ENCODE measurements around the gene NDST1.

GRCh38 chr5:150574818-150575547, 67.1 kb downstream of the NDST1 start:
- TF ChIP-seq SUZ12 (IDR thresholded peaks at IDR 0.05; ENCODE audit: unreplicated experiment) (no peak), RFX5 (IDR thresholded peaks at IDR 0.05; ENCODE audit: low read depth, low read length) (no peak), STAT3 (IDR thresholded peaks at IDR 0.05; ENCODE audit: low read depth, low read length) (no peak), CTCF (IDR thresholded peaks at IDR 0.05 in 2 of 3, conservative IDR thresholded peaks at IDR 0.05 in 1 of 3; ENCODE audit: control insufficient read depth in 2 of 3, extremely low read depth in 1 of 3, insufficient read depth in 1 of 3, low read depth in 3 of 3, low read length in 3 of 3) (no peak), FOS (IDR thresholded peaks at IDR 0.05; ENCODE audit: borderline replicate concordance, extremely low read depth, insufficient read length) (no peak), RELA (IDR thresholded peaks at IDR 0.05; ENCODE audit: borderline replicate concordance, partially characterized antibody) (no peak), MAX (IDR thresholded peaks at IDR 0.05; ENCODE audit: low read depth, low read length) (no peak), EGR1 (IDR thresholded peaks at IDR 0.05; ENCODE audit: borderline replicate concordance in 1 of 2, low read depth in 2 of 2, low read length in 2 of 2) (no peak)

All from GM12878 (cell line).